Measurements from ENCODE around the gene ANO8. TPM values are rescaled to one million over a fixed set of nuclear protein-coding genes. Genes with fewer than 3 reads are reported as not detected.

ANO8 gene
- total and polyA plus RNA-seq, 2 of the 8 experiments (the other 6 are each of a cell fraction or from before 2014, with no cell fraction given) = 9.5 to 20.7 TPM

DNA sequence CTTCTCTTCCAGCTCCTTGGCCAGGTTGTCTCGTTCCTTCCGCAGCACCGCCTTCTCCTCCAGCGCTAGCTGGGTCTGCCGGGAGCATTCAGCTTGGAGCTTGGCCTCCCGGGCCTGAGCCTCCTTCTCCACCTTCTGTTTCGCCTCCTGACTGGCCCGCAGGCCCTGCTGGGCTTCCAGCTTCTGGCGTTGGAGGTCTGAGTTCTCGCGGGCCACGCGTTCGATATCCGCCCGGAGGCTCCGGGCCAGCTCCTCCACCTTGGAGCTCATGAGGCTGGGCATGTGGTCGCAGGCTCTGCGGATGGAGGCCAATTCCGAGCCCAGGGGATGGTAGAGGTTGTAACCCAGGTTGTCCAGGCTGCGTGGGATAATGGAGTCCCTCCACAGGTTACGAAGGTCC lies 30.7 kb upstream of the ANO8 start:
- Histone ChIP-seq H3K4me2 (ENCODE audit: insufficient read depth in 1 of 2, low read depth in 2 of 2, low read length in 2 of 2) (no peak overlapping the region), H2AFZ (ENCODE audit: low read length) (no peak overlapping the region), H3K4me3 (ENCODE audit: extremely low read depth in 1 of 4, insufficient read depth in 2 of 4, low read depth in 3 of 4, low read length in 4 of 4) (no peak overlapping the region), H2BK15ac (ENCODE audit: low read length) (0 out of 2 replicates have a peak overlapping the region, but pooled peaks have one; percentile 31), H3K27ac (ENCODE audit: low read depth, low read length) (no peak overlapping the region), H3K23me2 (ENCODE audit: low read depth, low read length) (peaks cover 2% of the 10 kb centered on the region; the same call in 1 of the 2 replicates), H3K27me3 (replicated peaks in 1 of 4; ENCODE audit: control insufficient read depth in 3 of 4, extremely low read depth in 1 of 4, insufficient read depth in 3 of 4, low read length in 3 of 4) (no peaks in the 10 kb centered on the region), H3K18ac (ENCODE audit: extremely low read depth, low read length) (no peak overlapping the region), H2AK5ac (ENCODE audit: low read depth, low read length) (no peak overlapping the region), H3K14ac (ENCODE audit: insufficient read length) (no peak overlapping the region), H4K20me1 (replicated peaks in 1 of 2; ENCODE audit: control insufficient read depth in 1 of 2, insufficient read depth in 2 of 2, low read length in 2 of 2) (no peaks in the 10 kb centered on the region), H4K91ac (replicated peaks; ENCODE audit: insufficient read length, low read length) (no peak overlapping the region), H2BK120ac (replicated peaks; ENCODE audit: low read depth, low read length) (no peak overlapping the region), H3K79me1 (ENCODE audit: low read depth, low read length) (no peaks in the 10 kb centered on the region), H3K79me2 (ENCODE audit: control insufficient read depth in 1 of 2, insufficient read depth in 2 of 2, low read length in 2 of 2) (no peaks in the 10 kb centered on the region), H3K4me1 (replicated peaks in 1 of 4; ENCODE audit: control insufficient read depth in 3 of 4, insufficient read depth in 4 of 4, low read length in 3 of 4) (no peaks in the 10 kb centered on the region), H4K5ac (ENCODE audit: insufficient read length, low read depth, low read length) (no peak overlapping the region), H2BK12ac (ENCODE audit: low read depth, low read length) (peak overlapping the region; percentile 50; the same call in 1 of the 2 replicates), H3K56ac (replicated peaks; ENCODE audit: insufficient read length, low read depth, low read length) (no peak overlapping the region), H2BK20ac (ENCODE audit: low read length) (no peak overlapping the region), H3K9ac (replicated peaks in 1 of 4; ENCODE audit: extremely low read depth in 1 of 4, low read depth in 3 of 4, low read length in 3 of 4) (no peak overlapping the region), H2BK5ac (ENCODE audit: low read depth, low read length) (no peak overlapping the region), H3K4ac (replicated peaks; ENCODE audit: insufficient read length, low read depth, low read length) (no peak overlapping the region), H3K23ac (ENCODE audit: insufficient read length) (no peak overlapping the region), H4K8ac (ENCODE audit: extremely low read depth, insufficient read depth, low read length) (no peak overlapping the region), H3K36me3 (ENCODE audit: control insufficient read depth in 2 of 4, insufficient read depth in 4 of 4, low read length in 3 of 4) (no peaks in the 10 kb centered on the region), H3K9me3 (ENCODE audit: insufficient read depth in 2 of 2, low read depth in 1 of 2, low read length in 1 of 2) (no peaks in the 10 kb centered on the region)
- DNase-seq (ENCODE audit: low read depth in 1 of 2, low spot score in 2 of 2) (no peak), FAIRE-seq (no peak)
- ChIA-PET POLR2A (ENCODE audit: partially characterized antibody) (interaction anchor here (0.8 to 1.4 kb wide), 3 partner anchors 21 to 26 kb away, joined by 3 to 5 read pairs (median 3); no protein-coding TSS in a partner anchor), CTCF (ENCODE audit: partially characterized antibody) (interaction anchor here (0.9 to 6.2 kb wide), 8 partner anchors 9 to 29 kb away, joined by 3 to 41 read pairs (median 8); partner anchors contain the start of genes CCDC194 and PLVAP)
- TF ChIP-seq SUZ12 (IDR thresholded peaks at IDR 0.05; ENCODE audit: low read length) = no peak
- TF ChIP-seq POLR2A (IDR thresholded peaks at IDR 0.05; ENCODE audit: control extremely low read depth in 1 of 2, low read depth in 2 of 2, low read length in 2 of 2) = no peak
- TF ChIP-seq BCL11A (IDR thresholded peaks at IDR 0.05; ENCODE audit: low read depth in 2 of 2, low read length in 2 of 2) = no peak
- TF ChIP-seq, protein P1, sequence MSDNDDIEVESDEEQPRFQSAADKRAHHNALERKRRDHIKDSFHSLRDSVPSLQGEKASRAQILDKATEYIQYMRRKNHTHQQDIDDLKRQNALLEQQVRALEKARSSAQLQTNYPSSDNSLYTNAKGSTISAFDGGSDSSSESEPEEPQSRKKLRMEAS (IDR thresholded peaks at IDR 0.05) = no peak
- no peak for TF ChIP-seq TEAD4 (IDR thresholded peaks at IDR 0.05; ENCODE audit: low read depth, low read length)
- no peak for TF ChIP-seq BACH1 (IDR thresholded peaks at IDR 0.05; ENCODE audit: low read length)
- no peak for TF ChIP-seq RNF2 (IDR thresholded peaks at IDR 0.05; ENCODE audit: borderline replicate concordance, low read depth, low read length, missing control alignments, poor library complexity, severe bottlenecking)
- no peak for TF ChIP-seq CBX8 (IDR thresholded peaks at IDR 0.05; ENCODE audit: borderline replicate concordance, low read depth, low read length)
- no peak for TF ChIP-seq BRCA1 (IDR thresholded peaks at IDR 0.05; ENCODE audit: low read depth, low read length)
- no peak for TF ChIP-seq ASH2L (IDR thresholded peaks at IDR 0.05; ENCODE audit: low read length)
- no peak for TF ChIP-seq NANOG (IDR thresholded peaks at IDR 0.05; ENCODE audit: insufficient read depth, low read depth, low read length, poor library complexity, severe bottlenecking)
- WGBS, 2 experiments (ENCODE audit: extremely low coverage in 1 of 2, insufficient coverage in 1 of 2, insufficient read length in 1 of 2, insufficient replicate concordance in 2 of 2, low coverage in 1 of 2, low lambda C conversion rate in 2 of 2, missing lambda C conversion rate in 1 of 2) = 94% methylated on average over 17 of the region's 22 CpGs; no CpG with 5 or more reads in 1 of the 2 experiments

All from H1 (cell line).